HUES64 (cell line): Measurements from ENCODE around the gene STIM1.

Experiments used
- H3K27ac ChIP-seq: 2 replicates; pipeline ENCODE4 v1.7.0; 2013; ENCODE audit warnings: low read depth, low read length, inconsistent platforms
- H3K27me3 ChIP-seq: 2 replicates; pipeline ENCODE4 v1.6.1; 2013; ENCODE audit warnings: mild to moderate bottlenecking, low read length; ENCODE audit not compliant: insufficient read depth
- H3K36me3 ChIP-seq: 2 replicates; pipeline ENCODE4 v1.6.1; 2013; ENCODE audit warnings: mild to moderate bottlenecking, low read length; ENCODE audit not compliant: insufficient read depth
- H3K4me1 ChIP-seq: 2 replicates; pipeline ENCODE4 v1.6.1; 2013; ENCODE audit warnings: mild to moderate bottlenecking, low read length, moderate library complexity; ENCODE audit not compliant: insufficient read depth
- H3K4me3 ChIP-seq: 2 replicates; pipeline ENCODE4 v1.5.1; 2013; ENCODE audit warnings: mild to moderate bottlenecking, low read length, moderate library complexity
- H3K9ac ChIP-seq: 2 replicates; pipeline ENCODE4 v1.6.1; 2013; ENCODE audit warnings: mild to moderate bottlenecking, low read depth, low read length
- H3K9me3 ChIP-seq: 2 replicates; pipeline ENCODE4 v1.6.1; 2013; ENCODE audit warnings: low read depth, low read length; ENCODE audit not compliant: insufficient read depth
- WGBS: fragments of 150-250, 120-280 bp; methylation state at CpG from one replicate; pipeline ENCODE4 v1.1.7; 2013; ENCODE audit warnings: missing lambda C conversion rate; 5-methylcytosine and 5-hydroxymethylcytosine counted together

The STIM1 gene

GRCh38 chr11:4060182-4060923 is 204.9 kb downstream of the STIM1 start:
- WGBS, result 94% methylated on average over 3 of the region's 4 CpGs
- no peak overlapping the region for H3K9ac ChIP-seq
- H3K27ac ChIP-seq, result no peak overlapping the region
- H3K4me1 ChIP-seq, result no peaks in the 10 kb centered on the region; the same call in 1 of the 2 replicates
- no peaks in the 10 kb centered on the region for H3K9me3 ChIP-seq
- H3K36me3 ChIP-seq, result no peaks in the 10 kb centered on the region
- no peaks in the 10 kb centered on the region for H3K27me3 ChIP-seq
- no peak overlapping the region for H3K4me3 ChIP-seq

GRCh38 chr11:4061700-4062099 is 206.2 kb downstream of the STIM1 start:
- Histone ChIP-seq H3K4me1 (peaks cover 4% of the 10 kb centered on the region; the same call in 1 of the 2 replicates), H3K4me3 (no peak overlapping the region), H3K9ac (no peak overlapping the region), H3K27ac (no peak overlapping the region), H3K27me3 (no peaks in the 10 kb centered on the region), H3K9me3 (no peaks in the 10 kb centered on the region), H3K36me3 (no peaks in the 10 kb centered on the region)
- WGBS, result 86% methylated on average over 1 of the region's 1 CpG

- Histone ChIP-seq H3K27me3 (no peaks in the 10 kb centered on the region), H3K9me3 (no peaks in the 10 kb centered on the region), H3K36me3 (no peaks in the 10 kb centered on the region), H3K4me3 (no peak overlapping the region), H3K27ac (no peak overlapping the region), H3K4me1 (0 out of 2 replicates have a peak, but pooled peaks cover 4% of the 10 kb centered on the region), H3K9ac (no peak overlapping the region)
- WGBS, result 89% methylated on average over 2 of the region's 3 CpGs
Measured at GRCh38 chr11:4063348-4063747, 207.9 kb downstream of the STIM1 start.

GRCh38 chr11:4064278-4064955 is 209.0 kb downstream of the STIM1 start:
- Histone ChIP-seq H3K4me1 (0 out of 2 replicates have a peak, but pooled peaks cover 4% of the 10 kb centered on the region), H3K9ac (no peak overlapping the region), H3K4me3 (no peak overlapping the region), H3K27me3 (no peaks in the 10 kb centered on the region), H3K36me3 (no peaks in the 10 kb centered on the region), H3K27ac (no peak overlapping the region), H3K9me3 (no peaks in the 10 kb centered on the region)
- WGBS, result 83% methylated on average over 1 of the region's 1 CpG

GRCh38 chr11:4065086-4065485 is 209.6 kb downstream of the STIM1 start:
- H3K9ac ChIP-seq, result no peak overlapping the region
- 100% methylated on average over 1 of the region's 1 CpG for WGBS
- no peaks in the 10 kb centered on the region for H3K27me3 ChIP-seq
- H3K4me3 ChIP-seq, result no peak overlapping the region
- 0 out of 2 replicates have a peak, but pooled peaks cover 4% of the 10 kb centered on the region for H3K4me1 ChIP-seq
- no peak overlapping the region for H3K27ac ChIP-seq
- no peaks in the 10 kb centered on the region for H3K36me3 ChIP-seq
- H3K9me3 ChIP-seq, result no peaks in the 10 kb centered on the region

GRCh38 chr11:4065601-4066377 is 210.3 kb downstream of the STIM1 start:
- no peaks in the 10 kb centered on the region for H3K27me3 ChIP-seq
- no peak overlapping the region for H3K9ac ChIP-seq
- H3K27ac ChIP-seq, result no peak overlapping the region
- H3K36me3 ChIP-seq, result no peaks in the 10 kb centered on the region
- H3K4me3 ChIP-seq, result no peak overlapping the region
- H3K4me1 ChIP-seq, result 0 out of 2 replicates have a peak, but pooled peaks cover 4% of the 10 kb centered on the region
- WGBS, result 88% methylated on average over 1 of the region's 2 CpGs
- no peaks in the 10 kb centered on the region for H3K9me3 ChIP-seq

- Histone ChIP-seq H3K36me3 (no peaks in the 10 kb centered on the region), H3K9me3 (no peaks in the 10 kb centered on the region), H3K27ac (no peak overlapping the region), H3K27me3 (no peaks in the 10 kb centered on the region), H3K4me1 (0 out of 2 replicates have a peak, but pooled peaks cover 5% of the 10 kb centered on the region), H3K4me3 (no peak overlapping the region), H3K9ac (no peak overlapping the region)
- 90% methylated on average over 5 of the region's 5 CpGs for WGBS
Measured at GRCh38 chr11:4066910-4067309, 211.4 kb downstream of the STIM1 start.

- H3K36me3 ChIP-seq, result no peaks in the 10 kb centered on the region
Measured at GRCh38 chr11:4068962-4069361, 213.5 kb downstream of the STIM1 start.

GRCh38 chr11:4071325-4071724 is 215.9 kb downstream of the STIM1 start:
- Histone ChIP-seq H3K27ac (no peak overlapping the region), H3K27me3 (no peaks in the 10 kb centered on the region), H3K4me3 (no peak overlapping the region), H3K4me1 (peaks cover 7% of the 10 kb centered on the region; the same call in 1 of the 2 replicates), H3K9ac (no peak overlapping the region), H3K9me3 (no peaks in the 10 kb centered on the region), H3K36me3 (no peaks in the 10 kb centered on the region)

More at GRCh38 chr11:4068962-4069361, 213.5 kb downstream of the STIM1 start:
- no peak overlapping the region for H3K9ac ChIP-seq
- H3K4me3 ChIP-seq, result no peak overlapping the region
- H3K9me3 ChIP-seq, result no peaks in the 10 kb centered on the region
- no peak overlapping the region for H3K27ac ChIP-seq
- 86% methylated on average over 1 of the region's 1 CpG for WGBS
- peaks cover 11% of the 10 kb centered on the region; the same call in 1 of the 2 replicates for H3K4me1 ChIP-seq
- H3K27me3 ChIP-seq, result no peaks in the 10 kb centered on the region

- H3K9me3 ChIP-seq, result no peaks in the 10 kb centered on the region
Measured at GRCh38 chr11:4071914-4072313, 216.4 kb downstream of the STIM1 start.

More at GRCh38 chr11:4071914-4072313, 216.4 kb downstream of the STIM1 start:
- Histone ChIP-seq H3K27ac (no peak overlapping the region), H3K9ac (no peak overlapping the region), H3K4me1 (peaks cover 7% of the 10 kb centered on the region; the same call in 1 of the 2 replicates), H3K27me3 (no peaks in the 10 kb centered on the region), H3K4me3 (no peak overlapping the region), H3K36me3 (no peaks in the 10 kb centered on the region)
